T-helper 1 cell treated with Interleukin-12 subunit alpha and Interleukin-12 subunit beta and Interleukin-4 antibody, amounts not matched to agents 30 ng/mL and 1 ng/mL, for 36 hours (primary cell): ENCODE data around the gene HERC3. TPM values are rescaled to one million over a fixed set of nuclear protein-coding genes. Genes with fewer than 3 reads are reported as not detected.

Experiments used
- intact Hi-C: fragments of 100-400 bp; cut with micrococcal nuclease; formaldehyde crosslinking; loops from one replicate; pipeline ENCODE4 v1.15.1; 2024
- total RNA-seq: library from RNA; stranded (reverse); gene quantifications from 2 replicates; pipeline ENCODE4 v1.2.3, GENCODE V29; 2022

HERC3 gene
- total RNA-seq, 1 donor from 2014 or later: 33.2 TPM

GRCh38 chr4:88605736-88606135 is 13.5 kb downstream of the HERC3 start:
- intact Hi-C loops: no loop called here

- intact Hi-C loops: no loop called here
These were observed 14.6 kb downstream of the HERC3 start for GRCh38 chr4:88606832-88607231.

GRCh38 chr4:88609387-88609786 is 17.1 kb downstream of the HERC3 start:
- intact Hi-C loops: loop anchor here (1.0 kb wide), 1 partner anchor 10 kb away; no protein-coding TSS in a partner anchor

GRCh38 chr4:88609794-88610193 is 17.5 kb downstream of the HERC3 start:
- intact Hi-C loops: loop anchor here (1.0 to 10.0 kb wide), 7 partner anchors 10 to 1225 kb away; partner anchors contain the start of genes HERC5, PPM1K, SNCA and TIGD2

GRCh38 chr4:88610771-88611170 is 18.5 kb downstream of the HERC3 start:
- intact Hi-C loops: loop anchor here (5.0 to 10.0 kb wide), 6 partner anchors 153 to 1224 kb away; partner anchors contain the start of genes HERC5, PPM1K, SNCA and TIGD2

GRCh38 chr4:88613417-88613875 is 21.2 kb downstream of the HERC3 start:
- intact Hi-C loops: loop anchor here (1.0 to 10.0 kb wide), 8 partner anchors 13 to 1221 kb away; partner anchors contain the start of genes HERC3, HERC5, PPM1K and SNCA

- intact Hi-C loops: loop anchor here (5.0 to 10.0 kb wide), 6 partner anchors 157 to 1221 kb away; partner anchors contain the start of genes HERC5, PPM1K, SNCA and TIGD2
These were observed 21.8 kb downstream of the HERC3 start for GRCh38 chr4:88614058-88614457.

- intact Hi-C loops: loop anchor here (10.0 kb wide), 1 partner anchor 1218 kb away; the partner anchor contains the start of gene SNCA
These were observed 24.2 kb downstream of the HERC3 start for GRCh38 chr4:88616275-88617150.

- intact Hi-C loops: loop anchor here (10.0 kb wide), 1 partner anchor 1216 kb away; the partner anchor contains the start of gene SNCA
These were observed 26.7 kb downstream of the HERC3 start for GRCh38 chr4:88618782-88619485.

GRCh38 chr4:88619971-88620370 is 27.7 kb downstream of the HERC3 start:
- intact Hi-C loops: loop anchor here (10.0 kb wide), 1 partner anchor 1215 kb away; the partner anchor contains the start of gene SNCA

- intact Hi-C loops: no loop called here
These were observed 29.6 kb downstream of the HERC3 start for GRCh38 chr4:88621763-88622327.

- intact Hi-C loops: no loop called here
These were observed 30.8 kb downstream of the HERC3 start for GRCh38 chr4:88623097-88623496.

- intact Hi-C loops: no loop called here
These were observed 36.5 kb downstream of the HERC3 start for GRCh38 chr4:88628746-88629145.

- intact Hi-C loops: no loop called here
These were observed 37.5 kb downstream of the HERC3 start for GRCh38 chr4:88629826-88630225.

GRCh38 chr4:88630756-88631155 is 38.5 kb downstream of the HERC3 start:
- intact Hi-C loops: no loop called here

- intact Hi-C loops: no loop called here
These were observed 51.7 kb downstream of the HERC3 start for GRCh38 chr4:88643932-88644331.

GRCh38 chr4:88645994-88646393 is 53.7 kb downstream of the HERC3 start:
- intact Hi-C loops: no loop called here

GRCh38 chr4:88646528-88647280 is 54.4 kb downstream of the HERC3 start:
- intact Hi-C loops: no loop called here

GRCh38 chr4:88649716-88650115 is 57.4 kb downstream of the HERC3 start:
- intact Hi-C loops: no loop called here

- intact Hi-C loops: no loop called here
These were observed 61.2 kb downstream of the HERC3 start for GRCh38 chr4:88653371-88653946.
